Endothelial cell of umbilical vein (primary cell): ENCODE data around the gene STYX.
A peak's percentile ranks its signal among the peaks of the same experiment; 100 is the strongest.

Source experiments
- EZH2 ChIP-seq: IDR thresholded peaks from 2 replicates; pipeline ENCODE4 v1.6.1; 2012; ENCODE audit warnings: borderline replicate concordance, low read depth, mild to moderate bottlenecking, moderate library complexity, low read length, inconsistent platforms; ENCODE audit not compliant: severe bottlenecking
- GATA2 ChIP-seq: IDR thresholded peaks from 2 replicates; pipeline ENCODE4 v1.7.0; 2011; ENCODE audit warnings: low read depth, mild to moderate bottlenecking, moderate library complexity, mixed read lengths, low read length; ENCODE audit not compliant: insufficient read length, insufficient read depth
- MYC ChIP-seq: IDR thresholded peaks from one replicate; pipeline ENCODE4 v1.6.1; 2011; ENCODE audit warnings: mild to moderate bottlenecking, low read depth, low read length
- POLR2A ChIP-seq: IDR thresholded peaks from 2 replicates; pipeline ENCODE4 v1.6.1; 2012; ENCODE audit warnings: low read depth, mild to moderate bottlenecking, control low read depth, low read length
- POLR2AphosphoS5 ChIP-seq: IDR thresholded peaks from 2 replicates; pipeline ENCODE4 v1.6.1; 2012; ENCODE audit warnings: low read depth, mild to moderate bottlenecking, control low read depth, low read length, moderate library complexity; ENCODE audit not compliant: insufficient read depth
- TF ChIP-seq, protein P1 (sequence below), 2 donors: IDR thresholded peaks; 1 replicate in 1 of 2; 2 replicates in 1 of 2; pipeline ENCODE4 v1.5.1; 2011; ENCODE audit warnings: low read length in 2 of 2, mild to moderate bottlenecking in 2 of 2, moderate library complexity in 2 of 2, control low read depth in 1 of 2, inconsistent platforms in 1 of 2, low read depth in 1 of 2; ENCODE audit not compliant: insufficient read depth in 1 of 2; ENCODE audit errors: extremely low read depth in 1 of 2
- TF ChIP-seq, protein P2 (sequence below): IDR thresholded peaks from 2 replicates; pipeline ENCODE4 v1.6.1; 2011; ENCODE audit not compliant: insufficient read depth, insufficient read length

DNA sequence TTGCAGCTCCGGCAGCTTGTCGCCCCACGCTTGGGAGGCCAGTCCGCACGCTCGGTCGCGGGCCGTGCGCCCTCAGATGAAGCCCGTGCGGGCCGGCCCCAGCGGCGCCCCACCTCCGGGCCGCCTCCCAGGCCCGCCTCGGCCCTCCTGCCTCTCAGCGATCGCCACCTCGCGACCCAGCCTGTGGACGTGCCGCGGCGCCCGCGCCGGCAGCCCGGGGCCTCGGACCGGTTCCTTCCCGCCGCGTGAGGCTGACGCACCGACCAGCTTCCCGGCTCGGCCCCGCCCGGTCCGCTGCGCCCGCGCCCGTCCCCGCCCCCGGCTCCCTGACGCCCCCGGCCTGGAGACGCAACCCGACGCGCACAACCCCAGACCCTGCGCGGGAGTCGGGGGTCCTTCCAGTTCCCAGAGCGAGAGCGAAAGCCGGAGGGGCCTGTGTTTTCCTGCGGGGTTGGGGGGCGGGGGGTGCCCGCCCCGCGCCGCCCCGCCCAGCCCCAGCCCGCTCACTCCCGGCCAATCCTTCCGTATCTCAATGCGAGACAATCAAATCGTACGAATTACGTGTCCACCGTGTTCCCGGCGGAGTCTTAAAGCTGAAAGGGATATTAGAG, 34.4 kb upstream of the STYX start, which contains the start of gene ERO1A:
- TF ChIP-seq, protein P1, sequence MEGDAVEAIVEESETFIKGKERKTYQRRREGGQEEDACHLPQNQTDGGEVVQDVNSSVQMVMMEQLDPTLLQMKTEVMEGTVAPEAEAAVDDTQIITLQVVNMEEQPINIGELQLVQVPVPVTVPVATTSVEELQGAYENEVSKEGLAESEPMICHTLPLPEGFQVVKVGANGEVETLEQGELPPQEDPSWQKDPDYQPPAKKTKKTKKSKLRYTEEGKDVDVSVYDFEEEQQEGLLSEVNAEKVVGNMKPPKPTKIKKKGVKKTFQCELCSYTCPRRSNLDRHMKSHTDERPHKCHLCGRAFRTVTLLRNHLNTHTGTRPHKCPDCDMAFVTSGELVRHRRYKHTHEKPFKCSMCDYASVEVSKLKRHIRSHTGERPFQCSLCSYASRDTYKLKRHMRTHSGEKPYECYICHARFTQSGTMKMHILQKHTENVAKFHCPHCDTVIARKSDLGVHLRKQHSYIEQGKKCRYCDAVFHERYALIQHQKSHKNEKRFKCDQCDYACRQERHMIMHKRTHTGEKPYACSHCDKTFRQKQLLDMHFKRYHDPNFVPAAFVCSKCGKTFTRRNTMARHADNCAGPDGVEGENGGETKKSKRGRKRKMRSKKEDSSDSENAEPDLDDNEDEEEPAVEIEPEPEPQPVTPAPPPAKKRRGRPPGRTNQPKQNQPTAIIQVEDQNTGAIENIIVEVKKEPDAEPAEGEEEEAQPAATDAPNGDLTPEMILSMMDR (IDR thresholded peaks at IDR 0.05; ENCODE audit: extremely low read depth in 1 of 2, insufficient read depth in 1 of 2, low read depth in 1 of 2, low read length in 2 of 2): no peak
- TF ChIP-seq POLR2AphosphoS5: peak; percentile 72
- TF ChIP-seq, protein P2, sequence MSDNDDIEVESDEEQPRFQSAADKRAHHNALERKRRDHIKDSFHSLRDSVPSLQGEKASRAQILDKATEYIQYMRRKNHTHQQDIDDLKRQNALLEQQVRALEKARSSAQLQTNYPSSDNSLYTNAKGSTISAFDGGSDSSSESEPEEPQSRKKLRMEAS: no peak
- TF ChIP-seq POLR2A: peak; percentile 42
- TF ChIP-seq EZH2: no peak
- TF ChIP-seq MYC: no peak
- no peak for TF ChIP-seq GATA2
